OCI-LY7 (cell line): ENCODE data around the gene TMC1. TPM values are rescaled to one million over a fixed set of nuclear protein-coding genes. Genes with fewer than 3 reads are reported as not detected.

Experiments
- BruUV-seq: library from RNA; stranded (reverse); fragments of 400-500 nt; replicated peaks from 2 replicates; lab custom pipeline; 2021; lab: Mats Ljungman, UMichigan
- CTCF ChIA-PET: fragments of 300-600 bp; sonication (Branson Sonifier 250); formaldehyde crosslinking; loops from one replicate; lab custom pipeline; 2022; ENCODE audit warnings: antibody characterized with exemption; ENCODE audit not compliant: unreplicated experiment; lab: Charles Lee
- POLR2A ChIA-PET: fragments of 300-600 bp; sonication (Branson Sonifier 250); formaldehyde crosslinking; loops from one replicate; lab custom pipeline; 2022; ENCODE audit warnings: antibody characterized with exemption; lab: Charles Lee
- DNase-seq: peaks from one replicate; pipeline ENCODE4 v3.0.0-alpha.2; 2015; ENCODE audit warnings: low spot score
- H2AFZ ChIP-seq: fragments of 200-600 bp; sonication (generic), shearing (Covaris generic); 2 replicates; pipeline ENCODE4 v1.6.1; 2014; ENCODE audit warnings: mild to moderate bottlenecking, antibody characterized with exemption, low read length, moderate library complexity
- H3K27ac ChIP-seq: fragments of 200-600 bp; sonication (generic); 2 replicates; pipeline ENCODE4 v1.5.1; 2014; ENCODE audit warnings: mixed run types, low read depth, mild to moderate bottlenecking, moderate library complexity, low read length, inconsistent platforms; ENCODE audit not compliant: poor library complexity, severe bottlenecking
- H3K36me3 ChIP-seq: fragments of 200-600 bp; sonication (generic); 2 replicates; pipeline ENCODE4 v1.6.1; 2014; ENCODE audit warnings: mild to moderate bottlenecking, antibody characterized with exemption, low read length, moderate library complexity, mixed read lengths; ENCODE audit not compliant: insufficient read depth
- H3K4me1 ChIP-seq: fragments of 200-600 bp; sonication (generic); 2 replicates; pipeline ENCODE4 v1.5.1; 2014; ENCODE audit warnings: mild to moderate bottlenecking, low read length; ENCODE audit not compliant: insufficient read depth, poor library complexity, severe bottlenecking
- H3K4me2 ChIP-seq: fragments of 200-600 bp; sonication (generic); 2 replicates; pipeline ENCODE4 v1.6.1; 2014; ENCODE audit warnings: mild to moderate bottlenecking, low read length
- H3K4me3 ChIP-seq: fragments of 200-600 bp; sonication (generic); 2 replicates; pipeline ENCODE4 v1.5.1; 2014; ENCODE audit warnings: mild to moderate bottlenecking, low read depth, low read length; ENCODE audit not compliant: poor library complexity, severe bottlenecking
- H3K79me2 ChIP-seq: fragments of 200-600 bp; sonication (generic); 2 replicates; pipeline ENCODE4 v1.6.1; 2016; ENCODE audit warnings: low read depth, mild to moderate bottlenecking, low read length, moderate library complexity, mixed read lengths; ENCODE audit not compliant: insufficient read depth
- H3K9me2 ChIP-seq: fragments of 200-600 bp; sonication (generic); 2 replicates; pipeline ENCODE4 v1.6.1; 2016; ENCODE audit warnings: mild to moderate bottlenecking, low read length, mixed read lengths; ENCODE audit not compliant: insufficient read depth
- H3K9me3 ChIP-seq: fragments of 200-600 bp; sonication (generic); 2 replicates; pipeline ENCODE4 v1.6.1; 2014; ENCODE audit warnings: mild to moderate bottlenecking, mixed run types, low read length, mixed read lengths
- H4K20me1 ChIP-seq: fragments of 200-600 bp; sonication (generic); 2 replicates; pipeline ENCODE4 v1.6.1; 2014; ENCODE audit warnings: mild to moderate bottlenecking, antibody characterized with exemption, low read length, moderate library complexity, mixed read lengths; ENCODE audit not compliant: insufficient read depth
- CTCF ChIP-seq: fragments of 200-600 bp; sonication (generic); conservative IDR thresholded peaks from 2 replicates; pipeline ENCODE4 v1.5.1; 2014; ENCODE audit warnings: mild to moderate bottlenecking, antibody characterized with exemption, low read length, moderate library complexity, mixed read lengths
- EZH2phosphoT487 ChIP-seq: fragments of 200-600 bp; sonication (generic); IDR thresholded peaks from 2 replicates; pipeline ENCODE4 v1.6.1; 2018; ENCODE audit warnings: low read depth, borderline replicate concordance, mild to moderate bottlenecking, mixed run types, antibody characterized with exemption, low read length, moderate library complexity, mixed read lengths
- intact Hi-C: fragments of 100-400 bp; cut with micrococcal nuclease; formaldehyde crosslinking; loops from one replicate; pipeline ENCODE4 v1.10.0; 2022; ENCODE audit not compliant: unreplicated experiment
- total RNA-seq, 2 experiments: library from RNA; depleted of rRNA in 1 of 2; stranded (reverse); fragments of >200 nt in 1 of 2; shearing (Covaris generic) in 1 of 2; gene quantifications; 2 replicates each; pipeline ENCODE4 v1.2.3, GENCODE V29; 2014 to 2022

Gene TMC1
- total RNA-seq, 2 experiments from 2014 or later = not detected

- Histone ChIP-seq H3K27ac (no peak overlapping the region), H2AFZ (no peak overlapping the region), H3K36me3 (no peaks in the 10 kb centered on the region), H3K4me2 (no peak overlapping the region), H3K9me3 (no peaks in the 10 kb centered on the region), H4K20me1 (no peaks in the 10 kb centered on the region), H3K4me3 (no peak overlapping the region), H3K4me1 (no peaks in the 10 kb centered on the region), H3K9me2 (no peaks in the 10 kb centered on the region), H3K79me2 (no peaks in the 10 kb centered on the region)
- no peak for DNase-seq
- no TSS peak for BruUV-seq
- POLR2A ChIA-PET = interaction anchor here (0.7 kb wide), 1 partner anchor 251 kb away, joined by 4 read pairs; no protein-coding TSS in a partner anchor
- no peak for TF ChIP-seq EZH2phosphoT487
- TF ChIP-seq CTCF = no peak
- CTCF ChIA-PET = no interaction called here
- intact Hi-C loops = no loop called here
Observed at GRCh38 chr9:72658703-72659102, 137.3 kb downstream of the TMC1 start.

GRCh38 chr9:72661401-72662135, 140.2 kb downstream of the TMC1 start:
- no TSS peak for BruUV-seq
- no peaks in the 10 kb centered on the region for H3K36me3 ChIP-seq
- no peaks in the 10 kb centered on the region for H3K9me3 ChIP-seq
- intact Hi-C loops = no loop called here
- no peaks in the 10 kb centered on the region for H4K20me1 ChIP-seq
- no peak for DNase-seq
- no peaks in the 10 kb centered on the region for H3K79me2 ChIP-seq
- H3K27ac ChIP-seq = no peak overlapping the region
- POLR2A ChIA-PET = no interaction called here
- H3K4me1 ChIP-seq = no peaks in the 10 kb centered on the region
- H3K9me2 ChIP-seq = no peaks in the 10 kb centered on the region
- no peak overlapping the region for H3K4me2 ChIP-seq
- no peak overlapping the region for H3K4me3 ChIP-seq
- TF ChIP-seq CTCF = no peak
- TF ChIP-seq EZH2phosphoT487 = no peak
- CTCF ChIA-PET = no interaction called here
- H2AFZ ChIP-seq = no peak overlapping the region

GRCh38 chr9:72665421-72665820, 144.0 kb downstream of the TMC1 start:
- no peak overlapping the region for H3K4me3 ChIP-seq
- H3K79me2 ChIP-seq = no peaks in the 10 kb centered on the region
- H3K27ac ChIP-seq = no peak overlapping the region
- no peak for DNase-seq
- H3K9me2 ChIP-seq = no peaks in the 10 kb centered on the region
- intact Hi-C loops = no loop called here
- no peak overlapping the region for H2AFZ ChIP-seq
- CTCF ChIA-PET = no interaction called here
- no peaks in the 10 kb centered on the region for H3K9me3 ChIP-seq
- no peak overlapping the region for H3K4me2 ChIP-seq
- no peaks in the 10 kb centered on the region for H3K36me3 ChIP-seq
- BruUV-seq = no TSS peak
- no peaks in the 10 kb centered on the region for H3K4me1 ChIP-seq
- no peaks in the 10 kb centered on the region for H4K20me1 ChIP-seq
- POLR2A ChIA-PET = no interaction called here
- TF ChIP-seq EZH2phosphoT487 = no peak
- no peak for TF ChIP-seq CTCF
